ENCODE data around the gene PTGR2. TPM values are rescaled to one million over a fixed set of nuclear protein-coding genes. Genes with fewer than 3 reads are reported as not detected.

Gene PTGR2
- total RNA-seq, 4 donors from 2014 or later, result 16.3 to 43.3 (median 27.3) TPM

GRCh38 chr14:73809391-73809790, 42.2 kb upstream of the PTGR2 start:
- Histone ChIP-seq H3K4me3 (replicated peaks in 1 of 3) (no peak overlapping the region), H3K9me3 (no peaks in the 10 kb centered on the region), H3K27ac (no peak overlapping the region), H3K36me3 (no peaks in the 10 kb centered on the region), H3K4me1 (no peaks in the 10 kb centered on the region), H3K27me3 (no peaks in the 10 kb centered on the region)
- DNase-seq, result no peak
- 69 to 81% methylated on average over 6 of the region's 6 CpGs for WGBS, 2 donors
- intact Hi-C loops (cut with DNase I), result no loop called here
- TF ChIP-seq POLR2A (IDR thresholded peaks at IDR 0.05) (no peak), CTCF (IDR thresholded peaks at IDR 0.05) (no peak)

- Histone ChIP-seq H3K4me1 (no peaks in the 10 kb centered on the region), H3K36me3 (no peaks in the 10 kb centered on the region), H3K27me3 (no peaks in the 10 kb centered on the region), H3K27ac (no peak overlapping the region), H3K4me3 (replicated peaks in 1 of 3) (no peak overlapping the region), H3K9me3 (no peaks in the 10 kb centered on the region)
- 87 to 92% methylated on average over 13 of the region's 13 CpGs for WGBS, 2 donors
- TF ChIP-seq POLR2A (IDR thresholded peaks at IDR 0.05) (no peak), CTCF (IDR thresholded peaks at IDR 0.05) (no peak)
- intact Hi-C loops (cut with DNase I), result no loop called here
- DNase-seq, result no peak
Measured at GRCh38 chr14:73810478-73811163, 41.0 kb upstream of the PTGR2 start.

- peaks cover 0 to under 1% of the 10 kb centered on the region in 2 donors for H3K4me1 ChIP-seq
- H3K27me3 ChIP-seq, result no peaks in the 10 kb centered on the region
- no peak for DNase-seq
- H3K27ac ChIP-seq, result no peak overlapping the region
- TF ChIP-seq CTCF (IDR thresholded peaks at IDR 0.05) (no peak), POLR2A (IDR thresholded peaks at IDR 0.05) (no peak)
- 90 to 92% methylated on average over 2 of the region's 2 CpGs for WGBS, 2 donors
- no peaks in the 10 kb centered on the region for H3K9me3 ChIP-seq
- H3K36me3 ChIP-seq, result no peaks in the 10 kb centered on the region
- intact Hi-C loops (cut with DNase I), result no loop called here
- H3K4me3 ChIP-seq (replicated peaks in 1 of 3), result no peak overlapping the region
Measured at GRCh38 chr14:73811164-73811503, 40.5 kb upstream of the PTGR2 start.

- H3K9me3 ChIP-seq, result no peaks in the 10 kb centered on the region
- no peak overlapping the region for H3K27ac ChIP-seq
- intact Hi-C loops (cut with DNase I), result no loop called here
- no peaks in the 10 kb centered on the region for H3K27me3 ChIP-seq
- no peak for DNase-seq
- TF ChIP-seq CTCF (IDR thresholded peaks at IDR 0.05) (no peak), POLR2A (IDR thresholded peaks at IDR 0.05) (no peak)
- 64 to 67% methylated on average over 4 of the region's 4 CpGs for WGBS, 2 donors
- H3K4me1 ChIP-seq, result peaks cover 0 to 9% of the 10 kb centered on the region in 2 donors
- no peaks in the 10 kb centered on the region for H3K36me3 ChIP-seq
- H3K4me3 ChIP-seq (replicated peaks in 1 of 3), result no peak overlapping the region
Measured at GRCh38 chr14:73814153-73814552, 37.5 kb upstream of the PTGR2 start.

GRCh38 chr14:73815849-73816248, 35.8 kb upstream of the PTGR2 start:
- H3K27ac ChIP-seq, result no peak overlapping the region
- H3K27me3 ChIP-seq, result no peaks in the 10 kb centered on the region
- TF ChIP-seq POLR2A (IDR thresholded peaks at IDR 0.05) (no peak), CTCF (IDR thresholded peaks at IDR 0.05) (no peak)
- H3K36me3 ChIP-seq, result no peaks in the 10 kb centered on the region
- no peak overlapping the region for H3K4me3 ChIP-seq (replicated peaks in 1 of 3)
- intact Hi-C loops (cut with DNase I), result no loop called here
- WGBS, 2 donors, result 66 to 76% methylated on average over 4 of the region's 5 CpGs
- peaks cover 0 to 9% of the 10 kb centered on the region in 2 donors for H3K4me1 ChIP-seq
- no peak for DNase-seq
- no peaks in the 10 kb centered on the region for H3K9me3 ChIP-seq

All from thyroid gland (tissue), 4 donors.